ENCODE measurements around the gene E2F1. TPM values are rescaled to one million over a fixed set of nuclear protein-coding genes. Genes with fewer than 3 reads are reported as not detected.

The E2F1 gene
- total and polyA plus RNA-seq, 8 donors = 2.3 to 24.9 (median 4.6) TPM

GRCh38 chr20:33654680-33655161, 31.5 kb downstream of the E2F1 start:
- H3K9me3 ChIP-seq = no peaks in the 10 kb centered on the region
- H3K4me3 ChIP-seq = no peak overlapping the region
- peaks cover 33 to 48% (median 43%) of the 10 kb centered on the region in 4 donors for H3K4me1 ChIP-seq
- intact Hi-C loops (cut with DNase I; ENCODE audit: low total_unique reads) = loop anchor here (5.0 kb wide), 1 partner anchor 202 kb away; no protein-coding TSS in a partner anchor
- 50 to 67% (median 53%) methylated on average over 14 of the region's 14 CpGs for WGBS, 5 donors
- DNase-seq = peak in 1 of 2 donors; percentile 62
- TF ChIP-seq POLR2A (IDR thresholded peaks at IDR 0.05) (no peak), EP300 (IDR thresholded peaks at IDR 0.05) (no peak), POLR2AphosphoS5 (IDR thresholded peaks at IDR 0.05) (no peak), CTCF (IDR thresholded peaks at IDR 0.05) (no peak)
- H3K27ac ChIP-seq = peak overlapping the region; percentile 65 to 80 (median 70)
- no peaks in the 10 kb centered on the region for H3K27me3 ChIP-seq
- peaks cover 18 to 38% (median 34%) of the 10 kb centered on the region in 4 donors for H3K36me3 ChIP-seq

- Histone ChIP-seq H3K27ac (peak overlapping the region; percentile 65 to 80 (median 70)), H3K4me1 (peaks cover 39 to 54% (median 50%) of the 10 kb centered on the region in 4 donors), H3K36me3 (peaks cover 11 to 32% (median 28%) of the 10 kb centered on the region in 4 donors), H3K4me3 (no peak overlapping the region), H3K9me3 (no peaks in the 10 kb centered on the region), H3K27me3 (no peaks in the 10 kb centered on the region)
- intact Hi-C loops (cut with DNase I; ENCODE audit: low total_unique reads) = no loop called here
- 39 to 75% (median 58%) methylated on average over 4 to 11 of the region's 11 CpGs for WGBS, 5 donors
- DNase-seq = peak; percentile 94 to 95
- no peak for TF ChIP-seq EP300 (IDR thresholded peaks at IDR 0.05)
- peak in 2 of 3 donors; percentile 37 to 72 for TF ChIP-seq POLR2AphosphoS5 (IDR thresholded peaks at IDR 0.05)
Observed at GRCh38 chr20:33653900-33654596, 32.1 kb downstream of the E2F1 start.

GRCh38 chr20:33653218-33653899, 32.8 kb downstream of the E2F1 start:
- intact Hi-C loops (cut with DNase I; ENCODE audit: low total_unique reads) = no loop called here
- Histone ChIP-seq H3K27me3 (no peaks in the 10 kb centered on the region), H3K9me3 (no peaks in the 10 kb centered on the region), H3K4me1 (peaks cover 45 to 61% (median 57%) of the 10 kb centered on the region in 4 donors), H3K36me3 (peaks cover 4 to 25% (median 21%) of the 10 kb centered on the region in 4 donors), H3K4me3 (peak overlapping the region in 3 of 4 donors; percentile 7 to 17 (median 10)), H3K27ac (peak overlapping the region; percentile 65 to 80 (median 70))
- 21 to 30% (median 27%) methylated on average over 15 to 16 of the region's 16 CpGs for WGBS, 5 donors
- TF ChIP-seq EP300 (IDR thresholded peaks at IDR 0.05) = no peak
- TF ChIP-seq POLR2A (IDR thresholded peaks at IDR 0.05) = no peak
- TF ChIP-seq CTCF (IDR thresholded peaks at IDR 0.05) = peak in 6 of 7 experiments; percentile 5 to 79 (median 72)
- TF ChIP-seq POLR2AphosphoS5 (IDR thresholded peaks at IDR 0.05) = peak in 2 of 3 donors; percentile 41 to 47
- DNase-seq = peak; percentile 71 to 91

GRCh38 chr20:33651562-33652048, 34.6 kb downstream of the E2F1 start:
- TF ChIP-seq CTCF (IDR thresholded peaks at IDR 0.05) = no peak
- TF ChIP-seq POLR2AphosphoS5 (IDR thresholded peaks at IDR 0.05) = no peak
- TF ChIP-seq EP300 (IDR thresholded peaks at IDR 0.05) = no peak
- intact Hi-C loops (cut with DNase I; ENCODE audit: low total_unique reads) = no loop called here
- Histone ChIP-seq H3K36me3 (peaks cover 0 to 7% (median 3%) of the 10 kb centered on the region in 4 donors), H3K9me3 (no peaks in the 10 kb centered on the region), H3K27me3 (no peaks in the 10 kb centered on the region), H3K4me1 (peaks cover 63 to 79% (median 71%) of the 10 kb centered on the region in 4 donors), H3K4me3 (no peak overlapping the region), H3K27ac (peak overlapping the region; percentile 15 to 79 (median 59))
- 27 to 60% (median 46%) methylated on average over 13 of the region's 13 CpGs for WGBS, 5 donors
- peak in 1 of 2 donors; percentile 56 for DNase-seq

Measured in stomach (tissue), 9 donors.